ENCODE measurements around the gene RAI1.
"Not testable (repeated sequence)": the region's sequence is repeated elsewhere in the genome, so short reads cannot be mapped to it uniquely, and the experiment has no call there.

Gene RAI1

GRCh38 chr17:17635537-17636271 is 45.6 kb upstream of the RAI1 start:
- H3K4ac ChIP-seq (ENCODE audit: low read length); H2AK5ac ChIP-seq (ENCODE audit: low read depth, low read length); H2BK15ac ChIP-seq (ENCODE audit: low read length); H3K9me3 ChIP-seq (replicated peaks in 1 of 2; ENCODE audit: control insufficient read depth in 2 of 2, insufficient read depth in 1 of 2, low read depth in 1 of 2, low read length in 2 of 2); H3K14ac ChIP-seq (ENCODE audit: low read length); H3K79me1 ChIP-seq (ENCODE audit: low read depth, low read length); DNase-seq (ENCODE audit: low spot score); H3K4me2 ChIP-seq (ENCODE audit: insufficient read depth, low read length, poor library complexity, severe bottlenecking); H4K91ac ChIP-seq (ENCODE audit: low read depth, low read length, poor library complexity); H3K27me3 ChIP-seq (ENCODE audit: control insufficient read depth in 3 of 3, insufficient read depth in 3 of 3, low read depth in 1 of 3, low read length in 3 of 3); H2BK120ac ChIP-seq (ENCODE audit: low read depth, low read length); H3K27ac ChIP-seq (replicated peaks; ENCODE audit: low read length); H3K36me3 ChIP-seq (replicated peaks in 1 of 2; ENCODE audit: control insufficient read depth in 2 of 2, insufficient read depth in 2 of 2, low read length in 2 of 2); H3K18ac ChIP-seq (ENCODE audit: low read length); H2BK5ac ChIP-seq (ENCODE audit: low read length); H3K4me1 ChIP-seq (ENCODE audit: control insufficient read depth in 2 of 2, insufficient read depth in 1 of 2, low read depth in 1 of 2, low read length in 2 of 2); H3K23ac ChIP-seq (ENCODE audit: low read depth, low read length, poor library complexity); H2BK12ac ChIP-seq (ENCODE audit: low read length); H4K8ac ChIP-seq (ENCODE audit: low read depth, low read length); H3K4me3 ChIP-seq (ENCODE audit: low read length in 2 of 2); H3K9ac ChIP-seq (ENCODE audit: low read depth, low read length, poor library complexity); H2AFZ ChIP-seq (ENCODE audit: low read length): not testable (repeated sequence)
- WGBS, 2 donors (ENCODE audit: extremely low coverage in 2 of 2, insufficient read length in 2 of 2, insufficient replicate concordance in 1 of 2) = no CpG with 5 or more reads among the region's 15 CpGs

GRCh38 chr17:17636272-17636885 is 44.9 kb upstream of the RAI1 start:
- Histone ChIP-seq H2AFZ (ENCODE audit: low read length) (no peak overlapping the region), H2BK120ac (ENCODE audit: low read depth, low read length) (no peak overlapping the region), H3K9ac (ENCODE audit: low read depth, low read length, poor library complexity) (no peak overlapping the region), H4K91ac (ENCODE audit: low read depth, low read length, poor library complexity) (no peak overlapping the region), H3K27me3 (ENCODE audit: control insufficient read depth in 3 of 3, insufficient read depth in 3 of 3, low read depth in 1 of 3, low read length in 3 of 3) (peaks cover 0 to 3% (median 0%) of the 10 kb centered on the region in 3 experiments), H2BK15ac (ENCODE audit: low read length) (no peak overlapping the region), H3K18ac (ENCODE audit: low read length) (no peak overlapping the region), H2AK5ac (ENCODE audit: low read depth, low read length) (no peak overlapping the region), H3K4me3 (ENCODE audit: low read length in 2 of 2) (no peak overlapping the region), H3K79me1 (ENCODE audit: low read depth, low read length) (no peaks in the 10 kb centered on the region), H3K27ac (replicated peaks; ENCODE audit: low read length) (no peak overlapping the region), H3K14ac (ENCODE audit: low read length) (no peak overlapping the region), H3K4ac (ENCODE audit: low read length) (no peak overlapping the region), H2BK12ac (ENCODE audit: low read length) (no peak overlapping the region), H3K4me1 (ENCODE audit: control insufficient read depth in 2 of 2, insufficient read depth in 1 of 2, low read depth in 1 of 2, low read length in 2 of 2) (no peaks in the 10 kb centered on the region), H3K36me3 (replicated peaks in 1 of 2; ENCODE audit: control insufficient read depth in 2 of 2, insufficient read depth in 2 of 2, low read length in 2 of 2) (no peaks in the 10 kb centered on the region), H2BK5ac (ENCODE audit: low read length) (no peak overlapping the region), H3K23ac (ENCODE audit: low read depth, low read length, poor library complexity) (no peak overlapping the region), H3K4me2 (ENCODE audit: insufficient read depth, low read length, poor library complexity, severe bottlenecking) (no peak overlapping the region), H4K8ac (ENCODE audit: low read depth, low read length) (no peak overlapping the region), H3K9me3 (replicated peaks in 1 of 2; ENCODE audit: control insufficient read depth in 2 of 2, insufficient read depth in 1 of 2, low read depth in 1 of 2, low read length in 2 of 2) (peaks cover 2 to 4% of the 10 kb centered on the region in 2 donors)
- no peak for DNase-seq (ENCODE audit: low spot score)
- WGBS, 2 donors (ENCODE audit: extremely low coverage in 2 of 2, insufficient read length in 2 of 2, insufficient replicate concordance in 1 of 2) = no CpG with 5 or more reads among the region's 5 CpGs

- H2BK15ac ChIP-seq (ENCODE audit: low read length) = no peak overlapping the region
- no peak overlapping the region for H3K18ac ChIP-seq (ENCODE audit: low read length)
- H2BK5ac ChIP-seq (ENCODE audit: low read length) = no peak overlapping the region
- no peaks in the 10 kb centered on the region for H3K9me3 ChIP-seq (replicated peaks in 1 of 2; ENCODE audit: control insufficient read depth in 2 of 2, insufficient read depth in 1 of 2, low read depth in 1 of 2, low read length in 2 of 2)
- no peak overlapping the region for H3K4ac ChIP-seq (ENCODE audit: low read length)
- H4K91ac ChIP-seq (ENCODE audit: low read depth, low read length, poor library complexity) = no peak overlapping the region
- H3K27me3 ChIP-seq (ENCODE audit: control insufficient read depth in 3 of 3, insufficient read depth in 3 of 3, low read depth in 1 of 3, low read length in 3 of 3) = peaks cover 0 to 3% (median 0%) of the 10 kb centered on the region in 3 experiments
- no peak overlapping the region for H3K23ac ChIP-seq (ENCODE audit: low read depth, low read length, poor library complexity)
- H3K14ac ChIP-seq (ENCODE audit: low read length) = no peak overlapping the region
- no peak overlapping the region for H3K27ac ChIP-seq (replicated peaks; ENCODE audit: low read length)
- no peak for DNase-seq (ENCODE audit: low spot score)
- H2AK5ac ChIP-seq (ENCODE audit: low read depth, low read length) = no peak overlapping the region
- no peak overlapping the region for H3K4me2 ChIP-seq (ENCODE audit: insufficient read depth, low read length, poor library complexity, severe bottlenecking)
- no peaks in the 10 kb centered on the region for H3K79me1 ChIP-seq (ENCODE audit: low read depth, low read length)
- WGBS, 2 donors (ENCODE audit: extremely low coverage in 2 of 2, insufficient read length in 2 of 2, insufficient replicate concordance in 1 of 2) = no CpG with 5 or more reads among the region's 2 CpGs
- no peak overlapping the region for H3K4me3 ChIP-seq (ENCODE audit: low read length in 2 of 2)
- no peaks in the 10 kb centered on the region for H3K36me3 ChIP-seq (replicated peaks in 1 of 2; ENCODE audit: control insufficient read depth in 2 of 2, insufficient read depth in 2 of 2, low read length in 2 of 2)
- no peak overlapping the region for H2AFZ ChIP-seq (ENCODE audit: low read length)
- H2BK120ac ChIP-seq (ENCODE audit: low read depth, low read length) = no peak overlapping the region
- H2BK12ac ChIP-seq (ENCODE audit: low read length) = no peak overlapping the region
- no peaks in the 10 kb centered on the region for H3K4me1 ChIP-seq (ENCODE audit: control insufficient read depth in 2 of 2, insufficient read depth in 1 of 2, low read depth in 1 of 2, low read length in 2 of 2)
- no peak overlapping the region for H3K9ac ChIP-seq (ENCODE audit: low read depth, low read length, poor library complexity)
- no peak overlapping the region for H4K8ac ChIP-seq (ENCODE audit: low read depth, low read length)
Observed at GRCh38 chr17:17638467-17638866, 42.8 kb upstream of the RAI1 start.

- not testable (repeated sequence) for H3K4me2 ChIP-seq (ENCODE audit: insufficient read depth, low read length, poor library complexity, severe bottlenecking); H3K79me1 ChIP-seq (ENCODE audit: low read depth, low read length); H3K9me3 ChIP-seq (replicated peaks in 1 of 2; ENCODE audit: control insufficient read depth in 2 of 2, insufficient read depth in 1 of 2, low read depth in 1 of 2, low read length in 2 of 2); H2BK15ac ChIP-seq (ENCODE audit: low read length); H2BK120ac ChIP-seq (ENCODE audit: low read depth, low read length); H3K18ac ChIP-seq (ENCODE audit: low read length); H3K4ac ChIP-seq (ENCODE audit: low read length); H3K36me3 ChIP-seq (replicated peaks in 1 of 2; ENCODE audit: control insufficient read depth in 2 of 2, insufficient read depth in 2 of 2, low read length in 2 of 2); H2BK12ac ChIP-seq (ENCODE audit: low read length); H3K27ac ChIP-seq (replicated peaks; ENCODE audit: low read length); H4K91ac ChIP-seq (ENCODE audit: low read depth, low read length, poor library complexity); H3K4me1 ChIP-seq (ENCODE audit: control insufficient read depth in 2 of 2, insufficient read depth in 1 of 2, low read depth in 1 of 2, low read length in 2 of 2); H2AK5ac ChIP-seq (ENCODE audit: low read depth, low read length); H4K8ac ChIP-seq (ENCODE audit: low read depth, low read length); H3K4me3 ChIP-seq (ENCODE audit: low read length in 2 of 2); H2BK5ac ChIP-seq (ENCODE audit: low read length); H2AFZ ChIP-seq (ENCODE audit: low read length); H3K23ac ChIP-seq (ENCODE audit: low read depth, low read length, poor library complexity); H3K14ac ChIP-seq (ENCODE audit: low read length); DNase-seq (ENCODE audit: low spot score); H3K9ac ChIP-seq (ENCODE audit: low read depth, low read length, poor library complexity); H3K27me3 ChIP-seq (ENCODE audit: control insufficient read depth in 3 of 3, insufficient read depth in 3 of 3, low read depth in 1 of 3, low read length in 3 of 3)
- no CpG with 5 or more reads among the region's 9 CpGs for WGBS, 2 donors (ENCODE audit: extremely low coverage in 2 of 2, insufficient read length in 2 of 2, insufficient replicate concordance in 1 of 2)
Observed at GRCh38 chr17:17639661-17640270, 41.5 kb upstream of the RAI1 start.

Data from neuronal stem cell (in vitro differentiated cells).